Osteoblast (primary cell): ENCODE measurements around the gene SRC. TPM values are rescaled to one million over a fixed set of nuclear protein-coding genes. Genes with fewer than 3 reads are reported as not detected.
A peak's percentile ranks its signal among the peaks of the same experiment; 100 is the strongest.

Experiments
- DNase-seq: peaks from one replicate; pipeline ENCODE4 v3.0.0; 2011; ENCODE audit warnings: low spot score, mixed read lengths; ENCODE audit not compliant: insufficient read length; ENCODE audit errors: missing footprints
- H2AFZ ChIP-seq: 2 replicates; pipeline ENCODE4 v1.6.0; 2011; ENCODE audit warnings: mild to moderate bottlenecking, low read length
- H3K27ac ChIP-seq: 2 replicates; pipeline ENCODE4 v1.5.1; 2011; ENCODE audit warnings: mild to moderate bottlenecking, low read depth, low read length, moderate library complexity
- H3K27me3 ChIP-seq: 2 replicates; pipeline ENCODE4 v1.6.0; 2012; ENCODE audit warnings: mild to moderate bottlenecking, control low read depth, inconsistent platforms, low read length, moderate library complexity; ENCODE audit not compliant: insufficient read depth
- H3K36me3 ChIP-seq: 2 replicates; pipeline ENCODE4 v1.5.1; 2011; ENCODE audit warnings: mild to moderate bottlenecking, low read length, control low read depth, moderate library complexity; ENCODE audit not compliant: insufficient read depth
- H3K4me1 ChIP-seq: 2 replicates; pipeline ENCODE4 v1.5.1; 2011; ENCODE audit warnings: mild to moderate bottlenecking, low read length, control low read depth, moderate library complexity; ENCODE audit not compliant: insufficient read depth
- H3K4me2 ChIP-seq: 2 replicates; pipeline ENCODE4 v1.6.0; 2011; ENCODE audit warnings: mild to moderate bottlenecking, low read length; ENCODE audit not compliant: insufficient read depth
- H3K4me3 ChIP-seq: fragments of 200-600 bp; sonication (generic); 3 replicates; pipeline ENCODE4 v1.5.1; 2012; ENCODE audit warnings: mild to moderate bottlenecking, low read length, inconsistent platforms; ENCODE audit not compliant: insufficient read depth
- H3K79me2 ChIP-seq: 2 replicates; pipeline ENCODE4 v1.6.0; 2012; ENCODE audit warnings: mild to moderate bottlenecking, low read length, control low read depth, inconsistent platforms; ENCODE audit not compliant: insufficient read depth
- H3K9me3 ChIP-seq: 2 replicates; pipeline ENCODE4 v1.5.1; 2011; ENCODE audit warnings: low read depth, low read length, control low read depth
- H4K20me1 ChIP-seq: 2 replicates; pipeline ENCODE4 v1.6.0; 2012; ENCODE audit warnings: mild to moderate bottlenecking, low read length, control low read depth; ENCODE audit not compliant: insufficient read depth
- total RNA-seq: library from RNA; depleted of rRNA; stranded (reverse); fragments of >200 nt; gene quantifications from 2 replicates; pipeline ENCODE4 v1.2.3, GENCODE V29; 2012
- TF ChIP-seq, protein P1 (sequence below): IDR thresholded peaks from 2 replicates; pipeline ENCODE4 v1.5.1; 2011; ENCODE audit warnings: mild to moderate bottlenecking, low read depth, low read length, moderate library complexity; ENCODE audit errors: extremely low read depth

SRC gene
- total RNA-seq, 1 donor, result 22.4 TPM

DNA sequence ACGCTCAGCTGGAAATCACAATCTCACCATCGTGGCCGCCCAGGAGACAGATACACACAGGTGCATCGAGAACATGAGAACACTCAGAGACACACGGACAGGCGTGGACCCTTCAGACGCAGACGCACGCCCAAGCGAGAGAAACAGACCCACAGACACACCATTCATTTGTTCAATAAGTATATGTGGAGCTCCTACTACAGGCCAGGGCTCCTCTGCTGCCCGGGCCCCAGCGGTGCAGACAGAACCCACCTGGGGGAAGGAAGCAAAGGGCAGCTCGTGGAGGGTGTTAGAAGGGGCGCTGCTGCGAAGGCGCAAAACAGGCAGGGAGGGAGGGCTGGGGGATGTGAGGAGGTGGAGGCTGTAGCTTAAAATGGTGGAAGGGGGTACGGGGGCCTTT lies 39.2 kb downstream of the SRC start:
- peak; percentile 81 for DNase-seq
- Histone ChIP-seq H3K27me3 (no peaks in the 10 kb centered on the region), H3K36me3 (peaks cover 38% of the 10 kb centered on the region), H3K4me3 (no peak overlapping the region), H3K9me3 (no peaks in the 10 kb centered on the region), H3K4me2 (no peak overlapping the region), H2AFZ (no peak overlapping the region), H3K4me1 (no peaks in the 10 kb centered on the region), H4K20me1 (peaks cover 19% of the 10 kb centered on the region), H3K79me2 (peaks cover 7% of the 10 kb centered on the region), H3K27ac (no peak overlapping the region)
- TF ChIP-seq, protein P1, sequence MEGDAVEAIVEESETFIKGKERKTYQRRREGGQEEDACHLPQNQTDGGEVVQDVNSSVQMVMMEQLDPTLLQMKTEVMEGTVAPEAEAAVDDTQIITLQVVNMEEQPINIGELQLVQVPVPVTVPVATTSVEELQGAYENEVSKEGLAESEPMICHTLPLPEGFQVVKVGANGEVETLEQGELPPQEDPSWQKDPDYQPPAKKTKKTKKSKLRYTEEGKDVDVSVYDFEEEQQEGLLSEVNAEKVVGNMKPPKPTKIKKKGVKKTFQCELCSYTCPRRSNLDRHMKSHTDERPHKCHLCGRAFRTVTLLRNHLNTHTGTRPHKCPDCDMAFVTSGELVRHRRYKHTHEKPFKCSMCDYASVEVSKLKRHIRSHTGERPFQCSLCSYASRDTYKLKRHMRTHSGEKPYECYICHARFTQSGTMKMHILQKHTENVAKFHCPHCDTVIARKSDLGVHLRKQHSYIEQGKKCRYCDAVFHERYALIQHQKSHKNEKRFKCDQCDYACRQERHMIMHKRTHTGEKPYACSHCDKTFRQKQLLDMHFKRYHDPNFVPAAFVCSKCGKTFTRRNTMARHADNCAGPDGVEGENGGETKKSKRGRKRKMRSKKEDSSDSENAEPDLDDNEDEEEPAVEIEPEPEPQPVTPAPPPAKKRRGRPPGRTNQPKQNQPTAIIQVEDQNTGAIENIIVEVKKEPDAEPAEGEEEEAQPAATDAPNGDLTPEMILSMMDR, result no peak

DNA sequence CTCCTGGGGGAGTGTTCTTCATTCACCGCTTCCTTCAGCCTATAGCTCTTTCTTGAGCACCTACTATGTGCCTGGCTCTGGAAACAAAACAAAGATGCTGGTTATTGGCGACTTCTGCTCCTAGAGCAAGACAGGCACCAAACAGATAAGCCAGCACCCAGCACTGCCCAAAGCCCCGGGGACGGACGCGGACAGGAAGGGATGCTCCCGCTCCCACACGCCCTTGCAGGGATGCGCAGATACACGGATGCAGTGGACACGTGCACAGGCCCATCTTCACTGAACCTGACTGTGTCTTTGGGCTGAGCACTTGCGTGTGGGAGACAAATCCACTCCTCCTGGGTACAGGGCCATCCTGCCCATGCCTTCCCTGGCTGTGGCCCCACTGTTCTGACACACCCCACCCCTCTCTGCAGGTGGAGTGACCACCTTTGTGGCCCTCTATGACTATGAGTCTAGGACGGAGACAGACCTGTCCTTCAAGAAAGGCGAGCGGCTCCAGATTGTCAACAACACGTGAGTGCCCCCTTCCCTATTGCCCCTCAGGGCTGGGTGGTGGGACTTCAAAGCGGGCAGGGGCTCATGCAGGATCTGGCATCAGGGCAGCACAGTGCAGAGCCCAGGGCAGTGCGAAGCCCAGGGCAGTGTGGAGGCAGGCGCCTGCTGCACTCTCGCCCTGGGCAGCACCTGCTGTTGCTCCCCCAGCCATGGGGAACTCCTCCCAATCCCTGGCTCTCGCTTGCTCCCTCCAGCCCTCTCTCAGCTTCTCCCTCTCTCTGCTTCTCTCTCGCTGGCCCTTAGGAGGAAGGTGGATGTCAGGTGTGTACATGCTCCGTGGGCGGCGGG lies 39.9 kb downstream of the SRC start:
- Histone ChIP-seq H2AFZ (no peak overlapping the region), H3K36me3 (peaks cover 40% of the 10 kb centered on the region), H3K27me3 (no peaks in the 10 kb centered on the region), H3K79me2 (peaks cover 5% of the 10 kb centered on the region), H3K4me2 (no peak overlapping the region), H4K20me1 (peaks cover 17% of the 10 kb centered on the region), H3K27ac (no peak overlapping the region), H3K4me3 (no peak overlapping the region), H3K4me1 (no peaks in the 10 kb centered on the region), H3K9me3 (no peaks in the 10 kb centered on the region)
- peak; percentile 62 for DNase-seq
- TF ChIP-seq, protein P1, result no peak

DNA sequence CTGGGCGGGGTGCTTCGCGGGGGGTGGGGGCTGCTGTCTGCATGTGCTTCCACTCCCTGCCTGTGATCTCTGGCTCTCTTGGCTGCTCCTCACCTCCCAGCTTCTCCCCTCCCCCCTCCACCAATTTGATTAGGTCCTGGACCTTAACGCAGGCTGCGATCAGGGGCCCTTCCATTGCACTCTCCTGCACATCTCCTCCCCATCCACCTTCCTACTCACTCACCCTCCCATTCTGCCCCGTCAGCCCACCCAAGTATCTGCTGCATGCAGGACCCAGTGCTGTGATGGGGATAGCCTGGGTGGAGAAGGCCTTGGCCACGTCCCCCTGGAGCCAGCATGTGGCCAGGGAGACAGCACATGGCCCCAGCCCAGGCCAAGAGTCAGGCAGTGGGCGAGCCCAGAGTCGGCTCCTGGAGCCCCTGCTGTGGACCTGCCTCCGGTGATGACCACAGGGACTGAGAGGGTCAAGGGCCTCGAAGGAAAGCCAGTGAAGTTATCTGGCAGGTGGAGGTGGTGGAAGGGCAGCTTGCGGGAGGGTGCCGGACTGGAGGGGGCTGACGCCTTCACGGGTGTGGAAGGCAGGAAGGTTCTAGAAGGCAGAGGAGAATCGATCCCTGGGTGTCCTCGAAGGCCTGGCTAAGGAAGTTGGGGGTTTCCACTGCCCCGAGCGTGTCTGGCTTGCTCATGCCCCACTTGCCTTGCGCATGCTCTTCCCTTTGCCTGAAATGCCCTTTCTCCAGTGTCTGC lies 40.7 kb downstream of the SRC start:
- H4K20me1 ChIP-seq, result peaks cover 14% of the 10 kb centered on the region
- TF ChIP-seq, protein P1, result no peak
- H3K9me3 ChIP-seq, result no peaks in the 10 kb centered on the region
- H3K79me2 ChIP-seq, result peaks cover 2% of the 10 kb centered on the region
- peak; percentile 77 for DNase-seq
- H3K4me1 ChIP-seq, result no peaks in the 10 kb centered on the region
- H3K4me3 ChIP-seq, result no peak overlapping the region
- no peak overlapping the region for H2AFZ ChIP-seq
- H3K36me3 ChIP-seq, result peaks cover 37% of the 10 kb centered on the region
- H3K4me2 ChIP-seq, result no peak overlapping the region
- no peaks in the 10 kb centered on the region for H3K27me3 ChIP-seq
- H3K27ac ChIP-seq, result no peak overlapping the region
